Prostate gland (tissue), 2 donors: ENCODE data around the gene CD9.

Source experiments
- CTCF ChIP-seq, 4 experiments: fragments of 200-600 bp in 2 of 4; fragments of 450-650 bp in 2 of 4; sonication (generic) in 2 of 4; IDR thresholded peaks; 1 replicate in 3 of 4; 2 replicates in 1 of 4; pipeline ENCODE4 v1.5.1; 2016 to 2019; ENCODE audit warnings: antibody characterized with exemption in 4 of 4, mild to moderate bottlenecking in 2 of 4, moderate library complexity in 2 of 4
- POLR2A ChIP-seq: fragments of 450-650 bp; IDR thresholded peaks from one replicate; pipeline ENCODE4 v1.6.1; 2016; ENCODE audit warnings: antibody characterized with exemption, mild to moderate bottlenecking

GRCh38 chr12:6233121-6233971 lies 33.1 kb downstream of the CD9 start:
- no peak for TF ChIP-seq CTCF (IDR thresholded peaks at IDR 0.05)
- no peak for TF ChIP-seq POLR2A
